Gastrocnemius medialis (tissue), 4 donors: ENCODE data around the gene GMCL1.

Experiments used
- CTCF ChIP-seq, 5 experiments: fragments of 450-650 bp in 3 of 5; fragments of 200-600 bp in 2 of 5; sonication (generic) in 2 of 5; IDR thresholded peaks in 4 of 5; conservative IDR thresholded peaks in 1 of 5; 1 replicate in 4 of 5; 2 replicates in 1 of 5; pipeline ENCODE4 v1.5.1; 2016 to 2019; ENCODE audit warnings: antibody characterized with exemption in 5 of 5, mild to moderate bottlenecking in 3 of 5, moderate library complexity in 3 of 5
- POLR2A ChIP-seq, 2 donors: fragments of 450-650 bp; IDR thresholded peaks; one replicate each; pipeline ENCODE4 v1.6.1; 2017; ENCODE audit warnings: antibody characterized with exemption in 2 of 2, mild to moderate bottlenecking in 2 of 2, moderate library complexity in 2 of 2

DNA sequence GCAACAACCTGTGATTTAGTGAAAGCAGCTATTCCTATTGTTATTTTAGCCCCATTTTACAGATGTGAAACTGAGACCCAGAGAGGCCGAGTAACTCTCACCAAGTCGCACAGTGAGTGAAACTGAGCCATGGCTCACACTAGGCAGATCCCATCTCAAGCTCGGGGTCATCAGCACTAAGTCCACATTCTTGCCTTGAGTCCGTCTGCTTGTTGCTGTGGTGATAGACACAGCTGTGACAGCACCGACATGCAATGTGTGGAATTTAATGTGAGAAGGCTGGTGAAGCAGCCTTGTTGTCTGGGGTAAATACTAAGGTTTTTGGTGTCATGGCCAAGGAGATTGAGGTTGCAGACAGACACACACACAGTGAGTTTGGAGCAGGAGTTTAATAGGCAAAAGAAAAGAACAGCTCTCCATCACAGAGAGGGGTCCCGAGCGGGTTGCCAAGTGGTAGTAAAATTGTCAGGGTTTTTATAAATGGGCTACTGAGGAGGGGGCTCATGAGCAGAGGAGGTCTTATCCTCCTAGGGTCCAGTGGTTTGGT lies 40.2 kb upstream of the GMCL1 start:
- no peak for TF ChIP-seq POLR2A (IDR thresholded peaks at IDR 0.05)
- no peak for TF ChIP-seq CTCF (IDR thresholded peaks at IDR 0.05 in 4 of 5, conservative IDR thresholded peaks at IDR 0.05 in 1 of 5)
